HG02938 (cell line): ENCODE data around the gene NKAIN2.
"Not testable (repeated sequence)": the region's sequence is repeated elsewhere in the genome, so short reads cannot be mapped to it uniquely, and the experiment has no call there.

Experiments used
- ATAC-seq: cut with Tn5 transposase; IDR thresholded peaks from one replicate; pipeline ENCODE4 v1.9.1; 2021; ENCODE audit warnings: mild to moderate bottlenecking, moderate library complexity; ENCODE audit not compliant: unreplicated experiment

Gene NKAIN2

DNA sequence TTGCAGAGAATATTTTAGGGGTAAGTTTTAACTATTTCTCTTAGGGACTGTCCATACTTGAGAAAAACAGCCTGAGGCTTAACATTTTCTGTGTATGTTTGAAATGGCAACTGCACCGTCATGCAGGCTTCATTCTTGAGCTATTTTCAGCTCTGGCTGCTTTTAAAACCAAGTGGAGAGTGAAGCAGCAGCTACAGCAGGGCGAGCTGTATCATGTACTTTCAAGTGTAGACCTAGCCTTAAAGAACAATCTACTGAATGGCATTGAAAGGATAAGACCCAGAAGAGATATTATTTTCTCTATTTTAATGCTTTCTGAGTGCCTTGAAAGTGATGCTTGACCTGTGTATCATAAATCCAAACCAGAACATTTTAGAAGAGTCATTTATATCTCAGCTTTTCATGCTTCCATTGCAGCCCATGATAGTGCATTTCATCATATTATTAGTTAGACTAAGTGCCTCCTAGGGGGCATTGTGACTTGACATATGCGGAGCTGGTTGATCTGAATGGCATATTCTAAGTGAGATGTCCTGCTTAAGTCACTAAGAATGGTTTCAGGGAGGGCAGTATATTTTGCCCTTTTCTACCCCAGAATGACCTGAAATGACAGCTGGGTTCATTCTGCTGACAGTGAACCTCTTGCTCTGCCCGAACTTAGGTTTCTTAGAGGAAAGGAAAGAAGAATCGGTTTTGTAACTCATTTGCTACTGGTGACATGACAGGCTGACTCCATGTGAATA lies 85.3 kb downstream of the NKAIN2 start:
- no peak for ATAC-seq

DNA sequence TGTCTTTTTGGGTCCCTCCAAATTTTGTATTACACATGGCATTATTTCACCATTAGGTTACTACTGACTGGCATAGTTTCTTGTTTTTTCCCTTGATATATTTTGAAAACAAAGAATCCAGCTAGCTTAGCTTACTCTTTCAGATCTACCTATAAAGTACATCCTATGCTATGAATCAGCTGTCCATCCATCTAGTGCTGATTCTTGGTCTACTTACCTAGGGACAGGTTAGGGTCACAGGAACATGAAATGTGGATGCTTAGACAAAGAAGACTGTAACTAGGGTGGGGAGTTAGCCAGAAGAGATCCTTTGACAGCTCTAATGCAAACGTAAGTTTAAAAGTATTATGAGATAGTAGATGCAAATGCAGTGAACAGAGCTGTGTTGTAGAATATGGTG lies 91.7 kb downstream of the NKAIN2 start:
- ATAC-seq = no peak

DNA sequence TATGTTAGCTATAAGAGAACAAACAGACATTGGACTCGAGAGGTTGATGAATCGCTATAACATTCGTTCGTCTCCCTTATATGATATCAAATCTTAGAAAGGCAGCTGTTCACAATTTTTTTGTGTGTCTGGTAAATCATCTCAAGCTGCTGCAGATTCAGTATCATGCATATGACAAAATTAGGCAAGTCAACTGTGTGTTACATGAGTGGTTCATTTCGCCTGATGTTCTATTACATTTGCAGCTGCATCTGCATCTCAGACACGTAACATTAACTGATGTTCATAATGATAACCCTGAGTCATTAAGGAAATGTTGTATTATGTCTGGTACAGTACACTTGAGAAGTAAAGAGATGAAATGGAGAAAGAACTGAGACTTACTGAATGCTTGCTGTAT lies 92.1 kb downstream of the NKAIN2 start:
- ATAC-seq = no peak

DNA sequence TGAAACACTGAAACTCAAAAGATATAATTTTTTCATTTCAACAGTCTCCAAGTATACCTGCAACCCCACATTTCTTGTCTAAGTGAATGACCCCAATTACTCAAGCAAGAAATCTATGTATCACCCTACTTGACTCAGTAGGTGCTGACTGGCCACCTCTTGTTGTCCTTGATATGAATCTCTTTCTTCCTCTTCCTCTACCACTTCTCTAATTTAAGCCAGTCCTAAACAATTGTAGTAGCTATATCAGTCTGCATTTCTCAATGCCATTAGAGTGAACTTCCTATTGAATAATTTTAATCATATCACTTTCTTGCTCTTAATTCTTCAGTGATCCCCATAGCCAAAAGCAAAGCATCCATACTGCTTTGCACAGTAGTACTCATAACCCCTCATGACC lies 93.2 kb downstream of the NKAIN2 start:
- ATAC-seq = no peak

DNA sequence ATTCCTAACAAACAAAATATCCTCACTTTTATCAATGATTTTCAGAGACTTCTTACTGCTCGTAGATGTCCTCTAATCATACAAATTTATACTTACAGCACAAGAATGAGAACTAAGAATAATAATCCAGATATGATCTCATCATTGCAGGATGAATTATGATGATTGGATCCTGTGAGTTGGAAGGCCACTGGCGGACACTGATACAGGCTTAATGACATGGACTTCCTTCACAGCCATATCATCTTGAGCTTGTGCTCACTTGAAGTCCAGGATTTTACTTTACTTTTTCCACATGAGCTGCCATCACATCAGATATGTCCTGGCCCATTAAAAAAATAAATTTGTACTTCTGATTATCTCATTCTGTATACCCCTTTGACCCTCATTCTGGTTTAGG lies 94.3 kb downstream of the NKAIN2 start:
- ATAC-seq = no peak

DNA sequence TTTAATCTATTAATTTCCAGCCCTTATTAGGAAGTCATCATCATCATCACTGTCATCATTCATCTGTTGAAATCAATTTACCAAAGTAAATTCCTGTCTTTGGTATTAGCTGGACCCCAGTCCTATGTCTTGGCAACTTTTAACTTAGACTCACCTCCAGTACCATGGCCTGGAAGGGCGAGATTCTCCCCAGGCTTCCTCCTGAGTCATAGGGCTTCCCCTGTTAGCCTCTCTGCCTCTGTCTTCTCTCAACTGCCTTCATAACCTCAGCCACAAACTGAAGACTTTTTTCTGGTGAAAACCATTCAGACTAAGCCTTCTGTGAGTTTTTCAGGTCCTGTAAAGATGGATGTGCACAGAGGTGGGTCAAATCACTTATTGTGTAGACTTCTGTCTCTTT lies 95.0 kb downstream of the NKAIN2 start:
- no peak for ATAC-seq

DNA sequence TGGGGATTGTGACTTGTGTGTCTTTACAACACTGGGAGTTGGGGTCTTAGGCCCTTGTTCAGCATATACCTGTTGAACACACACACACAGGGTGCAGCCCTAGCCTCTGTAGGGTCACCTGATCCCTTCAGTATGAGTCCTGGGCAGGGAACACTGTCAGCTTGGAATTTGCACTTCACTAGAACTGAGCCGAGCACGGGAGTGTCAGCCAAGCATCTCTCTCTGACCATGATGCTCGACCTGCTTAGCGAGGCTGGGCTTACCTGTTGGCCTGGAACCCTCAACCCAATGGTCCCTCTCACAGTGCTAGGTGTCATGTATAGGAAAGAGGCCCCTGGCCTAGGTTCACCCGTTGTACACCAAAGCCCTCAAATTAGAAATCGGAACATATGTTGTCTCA lies 96.1 kb downstream of the NKAIN2 start:
- ATAC-seq = no peak

DNA sequence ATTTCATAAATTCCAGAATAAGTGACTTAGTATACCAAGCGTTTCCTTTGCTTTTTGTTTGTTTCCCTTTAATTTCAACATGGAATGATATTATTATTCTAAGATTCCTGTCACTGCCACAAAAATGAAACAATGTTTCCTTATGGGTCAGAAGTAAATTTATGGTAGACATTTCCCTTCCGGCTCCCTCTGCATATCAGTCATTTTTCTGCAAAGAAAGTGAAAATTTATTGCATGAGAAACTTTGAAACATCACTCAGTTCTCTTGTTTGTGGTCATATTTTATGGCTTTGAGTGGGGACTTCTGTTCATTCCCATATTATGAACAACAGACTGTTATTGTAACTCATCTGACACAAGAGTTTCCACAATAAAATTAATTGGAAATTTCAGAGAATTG lies 97.8 kb downstream of the NKAIN2 start:
- no peak for ATAC-seq

DNA sequence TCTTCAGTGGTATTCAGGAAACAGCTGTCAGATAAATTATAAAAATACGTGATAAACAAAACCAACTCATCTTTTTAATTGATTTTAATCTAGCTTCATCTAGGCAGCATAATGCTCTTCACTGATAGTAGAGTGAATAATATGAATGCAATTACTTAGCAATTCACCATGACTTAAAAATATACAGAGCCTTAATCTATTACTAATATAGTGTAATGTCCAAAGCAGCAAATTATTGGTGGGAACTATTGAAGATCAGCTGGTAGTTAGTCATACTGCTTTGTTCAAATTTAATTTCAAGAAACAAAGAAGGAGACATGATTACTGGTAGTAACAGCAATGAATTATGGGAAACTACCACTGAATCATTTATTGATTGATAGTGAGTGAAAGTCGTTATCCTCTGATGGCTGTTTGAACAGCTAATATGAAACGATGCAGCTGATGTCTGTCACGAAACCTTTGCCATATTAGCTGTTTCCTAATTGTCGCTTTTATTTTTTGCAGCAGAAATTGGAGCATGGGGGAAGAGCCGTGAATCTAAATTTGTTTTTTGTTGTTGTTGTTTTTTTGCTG lies 99.2 kb downstream of the NKAIN2 start:
- ATAC-seq = no peak

DNA sequence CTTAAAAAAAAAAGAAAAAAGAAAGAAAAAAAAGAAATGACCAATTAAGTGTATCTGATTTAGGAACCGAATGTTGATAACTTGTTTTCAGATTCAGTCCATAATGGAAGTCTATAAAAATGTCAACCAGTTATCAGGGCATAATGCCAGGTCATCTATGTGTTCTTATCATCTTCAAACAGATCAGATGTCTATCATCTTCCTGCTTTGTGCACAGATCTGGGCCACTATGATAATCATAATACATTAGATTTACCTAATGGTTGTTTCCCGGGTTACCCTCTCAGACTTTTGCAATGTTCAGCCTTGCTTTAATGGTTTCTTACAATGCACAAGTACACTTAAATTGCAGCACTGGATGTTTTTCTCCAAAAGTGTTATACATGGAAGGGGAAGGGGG lies 100.6 kb downstream of the NKAIN2 start:
- no peak for ATAC-seq

DNA sequence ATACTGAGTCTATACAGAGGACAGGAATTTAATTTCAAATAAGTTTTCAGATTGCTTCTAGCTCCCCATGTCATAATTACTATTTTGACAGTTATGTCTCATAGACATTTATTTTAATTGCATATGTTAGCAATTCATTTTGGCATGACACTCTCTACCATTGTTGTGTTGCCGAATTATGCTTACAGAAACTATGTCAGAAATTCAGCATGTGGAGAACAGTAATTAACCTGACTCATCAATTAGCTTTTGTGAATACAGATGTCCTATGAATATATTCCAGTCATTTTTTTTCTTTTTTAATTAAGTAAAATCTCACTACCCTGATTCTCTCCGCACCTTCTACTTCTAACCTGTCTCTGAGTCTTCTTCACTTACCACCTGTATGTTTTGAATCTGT lies 105.1 kb downstream of the NKAIN2 start:
- no peak for ATAC-seq

DNA sequence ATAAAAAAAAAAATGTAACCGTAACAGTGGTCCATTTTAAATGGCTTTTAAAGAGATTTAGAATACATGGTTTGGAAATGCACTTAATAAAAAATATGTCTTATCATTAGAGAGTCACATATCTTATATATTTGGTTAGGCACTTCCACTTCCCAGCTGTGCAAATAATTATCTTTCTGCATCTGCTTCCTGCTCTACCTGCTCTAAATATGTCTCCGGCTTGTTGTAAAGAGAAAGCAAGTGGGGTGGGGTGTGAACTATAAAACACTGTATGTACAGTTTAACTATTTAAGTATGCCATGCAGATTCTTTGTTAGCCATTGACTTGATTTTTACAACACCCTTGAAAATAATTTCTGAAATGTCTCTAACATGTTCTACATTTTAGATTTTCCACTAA lies 106.3 kb downstream of the NKAIN2 start:
- no peak for ATAC-seq

DNA sequence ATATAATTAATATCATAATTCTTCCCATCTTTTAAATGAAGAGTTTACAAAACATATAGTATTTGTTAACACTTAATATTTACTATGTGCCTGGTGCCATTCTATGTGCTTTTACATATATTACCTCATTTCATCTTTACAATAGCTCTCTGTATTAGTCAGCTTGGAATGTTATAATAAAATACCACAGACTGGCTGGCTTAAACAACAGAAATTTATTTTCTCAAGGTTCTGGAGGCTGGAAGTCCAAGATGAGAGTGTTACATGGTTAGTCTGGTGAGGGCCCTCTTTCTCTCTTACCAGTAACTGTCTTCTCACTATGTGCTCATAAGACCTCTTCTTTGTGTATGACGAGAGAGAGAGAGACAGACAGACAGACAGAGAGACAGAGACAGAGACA lies 110.2 kb downstream of the NKAIN2 start:
- ATAC-seq = no peak

DNA sequence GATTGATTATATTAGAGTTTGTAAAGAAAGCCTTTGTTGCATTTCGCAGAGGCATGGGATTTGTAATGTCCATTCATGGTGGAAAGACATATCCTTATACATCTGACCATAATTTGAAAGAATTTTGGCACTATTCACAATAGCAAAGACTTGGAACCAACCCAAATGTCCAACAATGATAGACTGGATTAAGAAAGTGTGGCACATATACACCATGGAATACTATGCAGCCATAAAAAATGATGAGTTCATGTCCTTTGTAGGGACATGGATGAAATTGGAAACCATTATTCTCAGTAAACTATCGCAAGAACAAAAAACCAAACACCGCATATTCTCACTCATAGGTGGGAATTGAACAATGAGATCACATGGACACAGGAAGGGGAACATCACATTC lies 119.7 kb downstream of the NKAIN2 start:
- ATAC-seq = not testable (repeated sequence)

DNA sequence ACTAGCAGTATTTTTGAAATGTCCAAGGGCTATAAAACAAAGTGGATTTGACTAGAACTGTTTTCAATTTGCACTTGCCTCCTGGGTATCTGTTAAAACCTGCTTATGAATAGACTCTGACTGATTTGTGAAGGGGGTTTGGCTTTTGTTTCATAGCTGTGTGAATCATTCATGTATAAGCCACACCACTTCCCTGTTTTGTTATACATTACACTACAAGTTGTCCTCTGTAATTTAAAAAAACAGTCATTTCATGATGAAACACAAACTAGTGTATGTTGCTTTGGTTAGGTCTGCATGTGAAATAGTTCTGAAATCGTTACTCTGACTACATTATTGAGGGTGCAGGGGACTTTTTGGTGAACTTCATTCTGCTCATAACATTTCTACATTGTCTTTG lies 121.7 kb downstream of the NKAIN2 start:
- peak; percentile 96 for ATAC-seq

DNA sequence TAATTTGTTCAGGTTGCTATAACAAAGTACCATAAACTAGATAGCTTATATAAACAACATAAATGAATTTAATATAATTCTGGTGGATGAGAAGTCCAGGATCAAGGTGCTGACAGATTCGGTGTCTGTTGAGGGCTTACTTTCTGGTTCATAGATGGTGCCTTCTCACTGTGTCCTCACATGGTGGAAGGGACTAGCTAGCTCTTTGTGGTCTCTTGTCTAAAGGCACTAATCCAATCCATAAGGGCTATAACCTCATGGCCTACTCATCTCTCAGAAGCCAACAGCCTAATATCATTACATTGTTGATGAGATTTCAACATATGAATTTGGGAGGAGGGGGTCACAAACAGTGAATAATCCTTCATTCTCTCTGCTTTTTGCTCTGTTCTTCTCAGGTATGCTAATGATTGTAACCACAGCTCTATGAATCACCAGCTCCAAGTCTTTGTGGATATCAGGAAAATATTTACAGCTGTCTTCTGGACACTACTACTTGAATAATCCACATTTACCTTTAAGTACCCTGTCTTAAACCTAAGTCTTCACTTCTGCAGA lies 122.3 kb downstream of the NKAIN2 start:
- no peak for ATAC-seq

DNA sequence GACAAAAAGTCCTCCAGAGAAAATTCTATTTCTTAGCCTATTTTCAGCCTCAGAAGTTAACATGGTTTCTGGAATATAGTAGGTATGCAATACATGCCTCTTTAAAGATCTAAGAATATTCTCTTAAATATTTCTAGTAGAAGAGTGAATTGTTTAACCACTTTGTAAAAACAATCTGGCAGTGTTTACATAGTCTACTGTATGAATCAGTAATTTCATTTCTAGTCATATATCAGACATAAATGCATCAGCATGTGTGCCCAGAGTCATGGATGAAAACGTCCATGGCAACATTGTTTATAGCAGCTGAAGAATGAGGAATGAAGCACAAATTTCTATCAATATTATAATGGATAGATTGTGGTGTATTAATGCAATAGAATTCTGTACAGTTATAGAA lies 124.9 kb downstream of the NKAIN2 start:
- ATAC-seq = no peak

DNA sequence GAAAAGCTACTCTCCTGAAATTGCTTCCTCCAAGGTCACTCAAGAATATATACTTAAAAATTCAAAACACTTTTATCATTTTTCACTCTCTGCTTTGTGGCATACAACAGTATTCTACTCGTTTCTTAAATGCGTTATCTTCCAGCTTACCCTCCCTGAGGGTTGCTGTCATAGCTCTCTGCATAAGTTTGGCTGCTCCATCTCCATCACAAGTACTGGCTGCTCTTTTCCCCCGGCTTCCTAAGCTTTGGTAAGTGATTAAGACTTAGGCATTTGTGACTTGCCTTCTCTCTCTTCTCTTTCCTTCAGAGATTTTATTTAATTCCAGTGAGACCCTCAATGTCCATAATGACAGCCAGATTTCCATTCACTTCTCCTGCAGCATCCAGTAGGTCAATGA lies 128.3 kb downstream of the NKAIN2 start:
- ATAC-seq = no peak

DNA sequence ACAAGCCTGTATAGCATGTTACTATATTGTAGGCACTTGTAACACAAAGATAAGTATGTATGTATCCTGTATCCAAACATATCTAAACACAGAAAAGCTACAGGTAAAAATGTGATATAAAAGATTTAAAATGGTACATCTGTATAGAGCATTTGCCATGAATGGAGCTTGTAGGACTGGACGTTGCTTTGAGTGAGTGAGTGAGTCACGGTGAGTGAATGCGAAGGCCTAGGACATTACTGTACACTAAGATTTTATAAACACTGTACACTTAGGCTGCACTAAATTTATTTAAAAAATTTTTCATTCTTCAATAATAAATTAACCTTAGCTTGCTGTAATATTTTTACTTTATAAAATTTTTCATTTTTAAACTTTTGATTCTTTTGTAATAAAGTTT lies 136.9 kb downstream of the NKAIN2 start:
- ATAC-seq = no peak

DNA sequence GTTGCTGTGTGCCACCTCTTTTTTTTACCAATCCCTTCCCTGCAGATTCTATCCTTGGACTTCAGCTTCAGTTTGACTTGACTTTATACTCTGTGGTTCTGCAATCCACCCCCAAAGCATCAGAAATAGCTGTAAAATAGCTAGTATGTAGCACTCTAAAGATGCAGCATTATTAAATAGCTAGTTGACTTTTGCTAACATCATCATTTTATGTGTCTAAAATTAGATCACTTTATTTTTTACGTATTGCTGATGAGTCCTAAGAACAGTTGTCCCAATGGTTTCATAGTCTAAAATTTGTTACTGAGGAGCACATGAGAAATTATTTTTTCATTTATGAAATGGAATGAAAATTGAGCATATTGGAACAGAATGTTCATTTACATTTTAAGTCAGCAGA lies 138.2 kb downstream of the NKAIN2 start:
- no peak for ATAC-seq

DNA sequence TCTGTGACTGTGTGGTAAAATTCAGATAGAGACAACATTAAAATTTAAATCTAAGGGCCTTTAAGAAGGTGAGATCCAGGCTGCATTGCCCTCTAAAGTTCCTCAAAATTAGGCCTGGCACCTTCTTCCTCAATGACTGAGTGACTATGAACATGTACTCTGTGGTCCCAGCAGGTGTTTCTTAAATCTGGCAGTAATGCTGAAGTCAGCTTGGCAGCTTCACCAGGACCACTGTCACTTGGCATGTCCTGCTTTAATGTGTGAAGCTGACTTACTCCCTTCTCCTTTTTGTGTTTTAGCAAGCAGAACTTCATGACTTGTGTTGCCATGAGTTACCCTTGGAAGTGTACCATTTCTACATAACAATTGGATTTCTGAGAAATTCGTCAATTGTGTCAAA lies 141.7 kb downstream of the NKAIN2 start:
- no peak for ATAC-seq

DNA sequence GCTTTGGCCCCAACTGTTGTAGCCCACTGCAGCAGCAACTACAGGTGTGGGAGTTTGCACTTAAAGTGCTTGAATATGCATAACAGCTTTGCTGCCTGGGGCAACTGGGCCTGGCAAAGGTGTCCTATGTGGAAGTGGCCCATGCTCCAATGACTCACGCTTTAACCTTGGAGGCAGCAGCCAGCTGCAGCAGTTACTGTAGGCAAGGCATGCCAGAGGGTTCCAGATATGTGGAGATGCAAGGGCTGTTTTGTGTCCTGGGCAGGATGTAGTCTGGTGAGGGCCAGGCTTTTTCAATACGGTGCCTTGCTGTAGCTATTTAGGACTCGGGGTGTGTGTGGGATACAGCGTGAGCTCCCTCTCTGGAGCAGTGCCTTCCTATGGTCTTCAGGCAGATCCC lies 150.3 kb downstream of the NKAIN2 start:
- no peak for ATAC-seq
